ENCODE data around the gene ATP6V1A.

ATP6V1A gene

DNA sequence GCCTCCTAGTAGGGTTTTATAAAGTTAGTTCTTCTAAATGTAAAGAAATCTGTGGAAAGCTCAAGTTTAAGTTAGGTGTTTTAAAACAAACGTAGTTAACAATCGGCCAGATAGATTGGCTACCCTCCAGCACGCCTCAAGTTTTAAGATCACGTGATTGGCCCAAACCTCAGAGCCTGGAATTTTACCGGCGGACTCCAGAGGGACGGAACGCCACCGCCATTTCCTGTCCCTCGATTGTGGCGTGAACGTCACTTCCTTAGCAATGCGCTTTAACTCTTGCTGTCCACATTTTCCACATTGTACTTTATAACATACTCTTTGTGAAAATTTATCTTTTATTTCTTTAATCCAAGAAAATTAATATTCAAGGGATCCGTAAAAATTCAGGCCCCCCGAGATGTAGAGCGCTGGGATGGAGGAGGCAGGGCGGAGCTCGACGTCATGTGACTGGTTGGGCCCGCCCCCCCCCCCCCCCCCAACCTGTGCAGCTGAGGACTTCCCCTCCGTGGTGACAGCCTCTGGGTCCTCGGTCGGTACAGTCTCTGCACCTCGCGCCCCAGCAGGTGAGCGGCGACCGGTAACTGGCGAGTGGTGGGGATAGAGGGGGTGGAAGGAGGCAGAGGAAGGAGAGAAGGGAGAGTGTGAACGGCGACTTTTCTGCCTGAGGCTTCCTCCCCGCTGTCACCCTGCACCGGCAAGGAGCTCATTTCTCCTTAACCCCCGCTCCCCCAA is at the start of gene ATP6V1A:
Gene ATP6V1A, plus strand, starts transcription at position 488 of the 735 bp plus-strand sequence. CDS start 31,719 bp downstream, outside the sequence.
- peak; percentile 23 for TF ChIP-seq POLR2A (IDR thresholded peaks at IDR 0.05; ENCODE audit: extremely low read depth, insufficient read length)
- TF ChIP-seq MAX (IDR thresholded peaks at IDR 0.05; ENCODE audit: low read depth, low read length) = peak; percentile 85
- TF ChIP-seq MYC (IDR thresholded peaks at IDR 0.05; ENCODE audit: low read depth, low read length) = peak; percentile 53
- TF ChIP-seq CTCF (IDR thresholded peaks at IDR 0.05; ENCODE audit: low read depth, low read length) = no peak
- H3K4me3 ChIP-seq (ENCODE audit: low read depth, low read length) = peak within 1 kb of the TSS; percentile 86
- DNase-seq (ENCODE audit: low read depth) = peak; percentile 92

DNA sequence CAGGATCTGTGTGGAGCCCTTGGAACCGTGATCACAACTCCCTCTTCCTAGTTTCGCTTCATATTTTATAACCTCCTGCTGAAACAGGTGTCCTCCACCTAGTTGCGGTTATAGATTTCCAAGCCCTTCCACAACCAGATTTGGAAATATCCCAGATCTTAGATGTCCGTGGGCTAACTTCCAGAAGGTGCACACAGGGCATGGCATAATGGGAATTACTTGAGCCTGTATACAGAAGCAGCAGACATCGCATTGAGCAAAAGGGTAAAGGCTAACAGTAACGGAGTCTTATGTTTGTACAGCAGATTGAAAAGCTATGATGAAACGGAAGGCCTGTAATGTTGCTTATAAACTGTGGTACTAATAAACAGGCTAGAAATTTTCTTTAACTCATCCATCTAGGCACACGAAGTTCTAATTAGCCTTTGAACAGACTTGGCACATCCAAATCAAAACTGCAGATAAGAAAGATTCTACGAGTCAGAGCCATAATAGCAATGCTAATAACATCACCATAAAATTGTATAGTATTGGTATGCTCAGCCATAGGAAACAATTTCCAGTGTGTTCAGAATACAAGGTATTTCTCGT is 49.2 kb upstream of the ATP6V1A start:
- peak overlapping the region; percentile 95 for H3K4me3 ChIP-seq (ENCODE audit: low read depth, low read length)
- DNase-seq (ENCODE audit: low read depth) = peak; percentile 29
- no peak for TF ChIP-seq CTCF (IDR thresholded peaks at IDR 0.05; ENCODE audit: low read depth, low read length)
- no peak for TF ChIP-seq POLR2A (IDR thresholded peaks at IDR 0.05; ENCODE audit: extremely low read depth, insufficient read length)
- no peak for TF ChIP-seq MAX (IDR thresholded peaks at IDR 0.05; ENCODE audit: low read depth, low read length)
- no peak for TF ChIP-seq MYC (IDR thresholded peaks at IDR 0.05; ENCODE audit: low read depth, low read length)

GRCh38 chr3:113698213-113698742 is 48.6 kb upstream of the ATP6V1A start:
- no peak for DNase-seq (ENCODE audit: low read depth)
- TF ChIP-seq CTCF (IDR thresholded peaks at IDR 0.05; ENCODE audit: low read depth, low read length) (no peak), MAX (IDR thresholded peaks at IDR 0.05; ENCODE audit: low read depth, low read length) (no peak), MYC (IDR thresholded peaks at IDR 0.05; ENCODE audit: low read depth, low read length) (no peak), POLR2A (IDR thresholded peaks at IDR 0.05; ENCODE audit: extremely low read depth, insufficient read length) (no peak)
- H3K4me3 ChIP-seq (ENCODE audit: low read depth, low read length) = no peak overlapping the region

DNA sequence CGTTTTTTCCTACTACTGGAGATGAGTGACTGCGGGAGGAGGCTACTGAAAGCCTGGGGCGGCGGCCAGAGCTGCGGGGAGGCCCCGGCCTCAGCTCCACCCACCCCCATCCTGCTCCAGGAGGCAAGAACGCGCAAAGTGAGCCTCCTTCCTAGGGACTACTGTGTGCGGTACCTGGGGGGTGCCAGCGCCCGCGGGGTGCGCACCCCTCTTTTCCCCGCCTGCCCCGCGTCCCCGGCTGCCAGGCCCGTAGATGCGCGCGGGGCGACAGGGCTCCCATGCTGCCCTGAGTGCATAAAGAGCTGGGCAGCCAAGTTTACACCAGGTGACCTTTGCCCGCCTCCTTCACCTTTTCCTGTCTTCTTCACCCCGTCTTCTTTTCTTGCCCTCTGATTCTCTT is 47.9 kb upstream of the ATP6V1A start:
- H3K4me3 ChIP-seq (ENCODE audit: low read depth, low read length) = no peak overlapping the region
- DNase-seq (ENCODE audit: low read depth) = no peak
- TF ChIP-seq MYC (IDR thresholded peaks at IDR 0.05; ENCODE audit: low read depth, low read length) = no peak
- no peak for TF ChIP-seq MAX (IDR thresholded peaks at IDR 0.05; ENCODE audit: low read depth, low read length)
- no peak for TF ChIP-seq POLR2A (IDR thresholded peaks at IDR 0.05; ENCODE audit: extremely low read depth, insufficient read length)
- TF ChIP-seq CTCF (IDR thresholded peaks at IDR 0.05; ENCODE audit: low read depth, low read length) = no peak

- TF ChIP-seq MYC (IDR thresholded peaks at IDR 0.05; ENCODE audit: low read depth, low read length) (no peak), MAX (IDR thresholded peaks at IDR 0.05; ENCODE audit: low read depth, low read length) (no peak)
- H3K4me3 ChIP-seq (ENCODE audit: low read depth, low read length) = no peak overlapping the region
- DNase-seq (ENCODE audit: low read depth) = no peak
Measured at GRCh38 chr3:113707835-113708234, 39.0 kb upstream of the ATP6V1A start.

DNA sequence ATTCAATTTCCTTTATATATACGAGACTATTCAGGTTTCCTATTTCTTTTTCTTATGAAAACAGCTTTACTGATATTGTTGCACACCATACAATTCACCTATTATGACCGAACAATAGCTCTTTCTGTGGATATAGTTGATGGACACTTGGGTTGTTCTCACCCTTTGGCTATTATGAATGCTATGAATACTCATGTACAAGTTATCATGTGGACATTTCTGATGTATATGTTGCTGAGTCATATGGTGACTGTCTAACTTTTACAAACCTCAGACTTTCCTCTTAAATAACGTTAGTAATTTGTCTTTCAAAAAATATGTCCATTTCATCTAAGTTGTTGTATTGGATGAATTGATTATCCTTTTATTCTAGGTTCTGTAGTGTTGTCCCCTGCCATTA is 34.7 kb upstream of the ATP6V1A start:
- TF ChIP-seq MAX (IDR thresholded peaks at IDR 0.05; ENCODE audit: low read depth, low read length) (no peak), CTCF (IDR thresholded peaks at IDR 0.05; ENCODE audit: low read depth, low read length) (no peak), POLR2A (IDR thresholded peaks at IDR 0.05; ENCODE audit: extremely low read depth, insufficient read length) (no peak), MYC (IDR thresholded peaks at IDR 0.05; ENCODE audit: low read depth, low read length) (no peak)

More for the DNA sequence above, 34.7 kb upstream of the ATP6V1A start:
- H3K4me3 ChIP-seq (ENCODE audit: low read depth, low read length) = no peak overlapping the region
- peak; percentile 8 for DNase-seq (ENCODE audit: low read depth)

Measured in NB4 (cell line).